ENCODE data around the gene EFCAB5.
"Not testable (repeated sequence)": the region's sequence is repeated elsewhere in the genome, so short reads cannot be mapped to it uniquely, and the experiment has no call there.

EFCAB5 gene

DNA sequence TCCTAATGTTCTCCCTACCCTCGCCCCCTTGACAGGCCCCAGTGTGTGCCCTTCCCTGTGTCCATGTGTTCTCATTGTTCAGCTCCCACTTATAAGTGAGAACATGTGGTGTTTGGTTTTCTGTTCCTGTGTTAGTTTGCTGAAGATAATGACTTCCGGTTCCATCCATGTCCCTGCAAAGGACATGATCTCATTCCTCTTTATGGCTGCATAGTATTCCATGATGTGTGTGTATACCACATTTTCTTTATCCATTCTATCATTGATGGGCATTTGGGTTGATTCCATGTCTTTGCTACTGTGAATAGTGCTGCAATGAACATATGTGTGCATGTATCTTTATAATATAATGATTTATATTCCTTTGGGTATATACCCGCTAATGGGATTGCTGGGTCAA is 146.0 kb downstream of the EFCAB5 start:
- H3K9me3 ChIP-seq (ENCODE audit: control insufficient read depth, insufficient read depth, low read length); H3K27me3 ChIP-seq (ENCODE audit: control insufficient read depth, insufficient read depth, low read length); H3K36me3 ChIP-seq (ENCODE audit: control insufficient read depth, insufficient read depth, low read length); H3K4me1 ChIP-seq (ENCODE audit: control insufficient read depth, insufficient read depth, low read length); H3K9ac ChIP-seq (ENCODE audit: low read depth, low read length); H3K4me3 ChIP-seq (ENCODE audit: low read depth, low read length): not testable (repeated sequence)

DNA sequence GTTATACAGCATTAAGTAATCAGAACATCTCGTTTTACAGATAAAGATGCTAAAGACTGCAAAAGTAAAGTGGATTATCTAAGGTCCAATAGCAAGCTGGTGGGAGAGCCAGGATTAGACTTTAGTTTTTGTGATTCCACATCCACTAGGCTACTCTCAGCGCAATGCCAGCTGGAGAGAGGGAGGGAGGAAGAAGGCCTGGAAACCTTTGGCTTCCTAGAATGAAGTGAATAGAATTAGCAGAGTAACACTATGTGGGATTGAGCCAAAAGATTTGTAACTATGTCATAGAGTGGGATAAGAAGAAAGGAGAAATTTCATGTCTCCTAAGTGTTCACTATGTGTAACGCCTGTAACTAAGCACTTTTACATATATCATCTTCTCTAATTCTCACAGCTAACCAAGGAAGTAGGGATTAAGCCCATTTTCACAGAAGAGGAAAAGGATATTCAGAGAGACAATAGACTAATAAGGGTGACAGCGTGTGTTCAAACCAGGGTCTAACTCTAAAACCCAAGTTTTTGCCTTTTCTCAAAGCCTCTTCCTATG is 149.8 kb downstream of the EFCAB5 start:
- Histone ChIP-seq H3K9ac (ENCODE audit: low read depth, low read length) (no peak overlapping the region), H3K36me3 (ENCODE audit: control insufficient read depth, insufficient read depth, low read length) (no peaks in the 10 kb centered on the region), H3K27me3 (ENCODE audit: control insufficient read depth, insufficient read depth, low read length) (no peaks in the 10 kb centered on the region), H3K9me3 (ENCODE audit: control insufficient read depth, insufficient read depth, low read length) (no peaks in the 10 kb centered on the region), H3K4me3 (ENCODE audit: low read depth, low read length) (no peak overlapping the region), H3K4me1 (ENCODE audit: control insufficient read depth, insufficient read depth, low read length) (no peaks in the 10 kb centered on the region)

DNA sequence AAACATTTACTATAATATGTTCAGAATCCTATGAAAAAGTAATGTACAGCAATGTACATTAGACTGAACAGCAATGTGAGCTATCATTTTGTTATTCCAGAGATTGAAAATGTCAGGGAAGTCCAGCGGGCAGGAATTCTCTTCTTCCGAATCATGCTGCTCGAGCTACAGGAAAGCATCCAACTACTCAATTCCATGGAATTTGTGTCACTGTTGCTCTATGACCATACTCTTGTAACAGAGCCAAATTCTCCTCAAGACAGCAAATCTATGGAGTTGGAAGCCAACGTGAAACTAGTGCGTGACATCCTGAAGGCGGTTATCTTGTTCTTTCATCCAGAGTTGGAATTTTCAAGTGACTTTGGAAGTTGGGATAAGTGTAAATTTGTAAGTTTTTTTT is 150.3 kb downstream of the EFCAB5 start:
- H3K4me3 ChIP-seq (ENCODE audit: low read depth, low read length), result no peak overlapping the region
- no peaks in the 10 kb centered on the region for H3K36me3 ChIP-seq (ENCODE audit: control insufficient read depth, insufficient read depth, low read length)
- no peaks in the 10 kb centered on the region for H3K27me3 ChIP-seq (ENCODE audit: control insufficient read depth, insufficient read depth, low read length)
- H3K9ac ChIP-seq (ENCODE audit: low read depth, low read length), result no peak overlapping the region
- no peaks in the 10 kb centered on the region for H3K4me1 ChIP-seq (ENCODE audit: control insufficient read depth, insufficient read depth, low read length)
- no peaks in the 10 kb centered on the region for H3K9me3 ChIP-seq (ENCODE audit: control insufficient read depth, insufficient read depth, low read length)

DNA sequence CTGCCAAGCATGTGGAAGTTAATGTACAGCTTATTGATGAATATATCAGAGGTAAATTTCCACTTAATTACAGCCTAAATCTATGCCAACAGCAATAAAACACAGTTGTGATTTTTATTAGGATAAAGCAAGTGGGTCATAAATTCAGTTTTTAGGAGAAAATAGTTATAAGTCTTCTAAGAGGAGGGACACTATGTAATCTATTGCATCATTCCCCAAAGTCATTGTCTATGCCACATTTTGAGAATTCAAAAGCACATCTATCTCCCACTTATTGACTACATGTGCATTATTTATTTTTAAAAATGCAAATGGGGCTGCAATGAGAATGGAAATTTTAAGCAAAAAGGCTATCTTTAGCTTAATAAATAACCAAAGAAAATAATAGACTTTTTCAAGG is 151.5 kb downstream of the EFCAB5 start:
- no peak overlapping the region for H3K9ac ChIP-seq (ENCODE audit: low read depth, low read length)
- H3K27me3 ChIP-seq (ENCODE audit: control insufficient read depth, insufficient read depth, low read length), result no peaks in the 10 kb centered on the region
- no peaks in the 10 kb centered on the region for H3K9me3 ChIP-seq (ENCODE audit: control insufficient read depth, insufficient read depth, low read length)
- H3K4me1 ChIP-seq (ENCODE audit: control insufficient read depth, insufficient read depth, low read length), result no peaks in the 10 kb centered on the region
- H3K36me3 ChIP-seq (ENCODE audit: control insufficient read depth, insufficient read depth, low read length), result no peaks in the 10 kb centered on the region
- H3K4me3 ChIP-seq (ENCODE audit: low read depth, low read length), result no peak overlapping the region

DNA sequence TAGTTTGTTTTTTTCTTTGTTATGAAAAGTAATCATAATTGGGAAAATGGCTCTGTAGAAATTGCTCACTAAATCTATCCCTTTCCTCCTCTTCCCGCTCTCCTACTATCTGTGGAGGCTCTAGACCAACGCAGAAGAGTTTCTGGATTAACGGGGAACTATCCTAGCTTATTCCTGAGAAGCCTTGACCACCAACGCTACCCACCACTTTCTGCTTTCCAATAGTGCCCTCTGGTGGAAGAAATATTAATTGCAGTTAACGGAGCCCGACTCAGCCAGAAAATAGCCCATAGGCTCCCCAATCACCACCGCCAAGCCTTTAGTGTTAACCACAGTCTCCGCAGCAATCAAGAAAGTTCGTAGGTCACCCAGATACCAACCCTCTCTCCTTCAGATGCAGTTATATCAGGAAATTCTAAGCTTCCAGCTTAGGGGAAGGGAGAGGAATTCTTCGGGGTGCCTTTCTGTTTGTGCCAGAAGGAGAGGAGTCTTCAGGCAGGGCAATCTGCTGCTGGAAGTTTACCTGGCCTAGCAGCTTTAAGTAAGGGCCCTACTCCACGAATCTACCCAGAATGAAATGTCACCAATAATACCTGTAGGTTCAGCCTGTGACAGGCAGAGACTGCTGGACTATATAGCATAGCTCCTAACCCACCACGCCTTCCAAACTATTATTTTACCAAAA is 152.2 kb downstream of the EFCAB5 start:
- no peaks in the 10 kb centered on the region for H3K9me3 ChIP-seq (ENCODE audit: control insufficient read depth, insufficient read depth, low read length)
- H3K27me3 ChIP-seq (ENCODE audit: control insufficient read depth, insufficient read depth, low read length), result no peaks in the 10 kb centered on the region
- H3K9ac ChIP-seq (ENCODE audit: low read depth, low read length), result no peak overlapping the region
- no peaks in the 10 kb centered on the region for H3K36me3 ChIP-seq (ENCODE audit: control insufficient read depth, insufficient read depth, low read length)
- no peaks in the 10 kb centered on the region for H3K4me1 ChIP-seq (ENCODE audit: control insufficient read depth, insufficient read depth, low read length)
- no peak overlapping the region for H3K4me3 ChIP-seq (ENCODE audit: low read depth, low read length)

DNA sequence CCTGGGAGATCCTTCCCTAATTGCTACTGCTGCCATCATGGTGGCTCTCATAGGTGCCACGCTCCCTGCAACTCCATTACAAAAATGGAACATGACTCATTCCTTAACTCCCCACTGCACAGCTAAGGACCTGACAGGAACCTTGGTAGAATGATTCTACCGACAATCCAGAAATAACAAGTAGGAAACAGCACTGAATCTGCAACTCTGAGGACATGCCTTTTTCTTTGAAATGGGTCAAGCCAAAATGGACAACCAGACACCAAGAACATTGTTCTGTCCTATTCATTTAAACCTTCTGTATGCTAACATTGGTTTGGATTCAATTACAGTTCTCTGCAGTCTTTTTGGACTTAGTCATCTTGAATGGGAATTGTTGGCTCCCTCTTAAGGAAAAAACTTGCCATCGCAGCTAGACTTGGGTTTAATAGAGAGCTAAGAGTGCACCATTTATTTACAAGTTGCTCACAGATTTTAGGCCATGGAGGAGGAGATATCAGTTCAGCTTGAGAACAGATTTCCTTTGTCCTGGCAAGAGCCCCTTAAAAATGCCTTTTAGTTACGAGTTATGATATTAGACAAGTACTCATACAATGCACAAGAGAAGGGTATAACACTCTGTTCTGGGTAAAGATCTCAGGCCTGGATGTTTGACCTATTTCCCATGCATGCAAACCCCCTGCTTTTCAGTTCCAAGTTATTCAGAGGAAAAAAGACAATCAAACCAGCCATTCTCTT is 154.2 kb downstream of the EFCAB5 start:
- Histone ChIP-seq H3K4me3 (ENCODE audit: low read depth, low read length) (no peak overlapping the region), H3K4me1 (ENCODE audit: control insufficient read depth, insufficient read depth, low read length) (no peaks in the 10 kb centered on the region), H3K27me3 (ENCODE audit: control insufficient read depth, insufficient read depth, low read length) (no peaks in the 10 kb centered on the region), H3K9me3 (ENCODE audit: control insufficient read depth, insufficient read depth, low read length) (no peaks in the 10 kb centered on the region), H3K36me3 (ENCODE audit: control insufficient read depth, insufficient read depth, low read length) (no peaks in the 10 kb centered on the region), H3K9ac (ENCODE audit: low read depth, low read length) (no peak overlapping the region)

DNA sequence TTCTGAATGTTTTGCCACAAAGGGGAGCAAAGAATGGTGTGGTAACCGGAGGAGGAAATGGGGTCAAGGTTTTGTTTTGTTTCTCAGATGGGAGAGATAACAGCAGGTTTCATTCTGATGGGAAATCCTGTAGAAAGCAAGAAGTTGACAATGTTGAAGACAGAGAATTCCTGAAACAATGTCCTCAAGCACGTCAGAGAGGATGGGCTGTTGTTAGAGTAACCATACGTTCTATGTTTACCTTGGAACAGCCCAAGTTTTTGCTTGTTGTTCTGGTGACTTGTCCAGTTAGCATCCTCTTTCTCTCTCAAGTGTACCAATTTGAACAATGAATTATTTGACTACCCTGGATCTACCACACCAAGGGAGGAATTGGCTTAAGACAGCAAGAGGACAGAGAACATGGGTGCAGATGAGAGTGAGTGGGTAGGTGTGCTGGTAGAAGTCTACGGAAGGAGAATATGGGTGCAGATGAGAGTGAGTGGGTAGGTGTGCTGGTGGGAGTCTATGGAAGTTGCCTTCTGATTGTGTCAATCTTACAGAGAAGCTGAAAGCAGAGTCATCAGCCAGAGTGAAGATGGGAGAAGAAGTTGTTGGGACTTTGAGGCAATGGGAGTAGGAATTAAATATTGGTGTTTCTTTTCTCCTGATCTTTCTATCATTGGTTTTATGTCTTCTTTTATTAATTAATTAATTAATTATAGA is 160.4 kb downstream of the EFCAB5 start:
- H3K9ac ChIP-seq (ENCODE audit: low read depth, low read length), result no peak overlapping the region
- H3K36me3 ChIP-seq (ENCODE audit: control insufficient read depth, insufficient read depth, low read length), result no peaks in the 10 kb centered on the region
- H3K9me3 ChIP-seq (ENCODE audit: control insufficient read depth, insufficient read depth, low read length), result no peaks in the 10 kb centered on the region
- no peaks in the 10 kb centered on the region for H3K4me1 ChIP-seq (ENCODE audit: control insufficient read depth, insufficient read depth, low read length)
- no peaks in the 10 kb centered on the region for H3K27me3 ChIP-seq (ENCODE audit: control insufficient read depth, insufficient read depth, low read length)
- no peak overlapping the region for H3K4me3 ChIP-seq (ENCODE audit: low read depth, low read length)

DNA sequence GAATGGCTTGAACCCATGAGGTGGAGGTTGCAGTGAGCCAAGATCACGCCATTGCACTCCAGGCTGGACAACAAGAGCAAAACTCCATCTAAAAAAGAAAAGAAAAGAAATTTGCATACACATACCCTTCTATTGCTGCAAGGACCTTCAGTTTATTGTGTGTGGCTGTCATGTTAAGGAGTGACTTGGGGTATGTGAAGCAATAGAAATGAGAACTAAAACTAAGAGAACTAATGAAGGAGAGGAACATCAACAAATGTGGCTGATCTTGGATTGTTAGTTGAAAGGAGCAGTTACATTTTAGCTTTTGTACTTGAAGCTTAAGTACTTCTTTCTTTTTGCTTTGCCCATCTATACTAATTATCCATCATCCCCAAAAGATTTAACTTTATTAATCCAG is 162.5 kb downstream of the EFCAB5 start:
- Histone ChIP-seq H3K4me3 (ENCODE audit: low read depth, low read length) (no peak overlapping the region), H3K27me3 (ENCODE audit: control insufficient read depth, insufficient read depth, low read length) (no peaks in the 10 kb centered on the region), H3K36me3 (ENCODE audit: control insufficient read depth, insufficient read depth, low read length) (no peaks in the 10 kb centered on the region), H3K9me3 (ENCODE audit: control insufficient read depth, insufficient read depth, low read length) (no peaks in the 10 kb centered on the region), H3K4me1 (ENCODE audit: control insufficient read depth, insufficient read depth, low read length) (no peaks in the 10 kb centered on the region), H3K9ac (ENCODE audit: low read depth, low read length) (no peak overlapping the region)

DNA sequence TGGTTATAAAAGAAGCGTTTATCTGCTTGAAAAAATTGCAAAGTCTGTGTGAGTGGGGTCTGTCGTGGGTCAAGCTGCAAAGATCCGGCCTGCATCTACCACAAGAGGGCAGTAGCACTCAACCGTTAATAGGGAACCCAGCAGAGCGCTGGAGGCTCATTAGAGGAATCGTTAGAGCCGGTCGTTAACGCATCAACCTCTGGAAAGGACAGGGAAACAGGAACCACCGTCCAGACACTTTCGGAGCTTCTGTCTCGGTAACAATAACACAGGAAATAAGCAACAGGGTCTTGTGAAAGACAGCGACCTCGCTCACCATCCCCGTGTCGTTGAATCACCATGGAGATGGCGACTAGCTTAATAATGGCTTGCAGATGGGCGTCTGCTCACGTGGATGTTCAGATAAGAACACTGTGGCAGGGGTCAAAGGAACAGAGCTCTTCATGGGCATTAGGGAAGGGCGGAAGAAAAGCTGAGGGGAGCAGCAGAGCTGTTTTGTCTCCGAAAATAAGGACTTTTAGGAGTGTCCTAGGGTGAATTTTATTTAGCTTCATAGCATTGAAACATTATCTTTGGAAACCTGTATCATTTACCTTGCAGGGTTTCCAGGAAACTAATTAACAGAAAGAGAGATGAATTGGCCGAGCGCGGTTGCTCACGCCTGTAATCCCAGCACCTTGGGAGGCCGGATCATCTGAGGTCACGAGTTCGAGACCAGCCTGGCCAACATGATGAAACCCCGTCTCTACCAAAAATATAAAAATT is 163.3 kb downstream of the EFCAB5 start:
- Histone ChIP-seq H3K9ac (ENCODE audit: low read depth, low read length) (no peak overlapping the region), H3K27me3 (ENCODE audit: control insufficient read depth, insufficient read depth, low read length) (no peaks in the 10 kb centered on the region), H3K36me3 (ENCODE audit: control insufficient read depth, insufficient read depth, low read length) (no peaks in the 10 kb centered on the region), H3K4me3 (ENCODE audit: low read depth, low read length) (peak overlapping the region; percentile 66), H3K9me3 (ENCODE audit: control insufficient read depth, insufficient read depth, low read length) (no peaks in the 10 kb centered on the region), H3K4me1 (ENCODE audit: control insufficient read depth, insufficient read depth, low read length) (no peaks in the 10 kb centered on the region)

DNA sequence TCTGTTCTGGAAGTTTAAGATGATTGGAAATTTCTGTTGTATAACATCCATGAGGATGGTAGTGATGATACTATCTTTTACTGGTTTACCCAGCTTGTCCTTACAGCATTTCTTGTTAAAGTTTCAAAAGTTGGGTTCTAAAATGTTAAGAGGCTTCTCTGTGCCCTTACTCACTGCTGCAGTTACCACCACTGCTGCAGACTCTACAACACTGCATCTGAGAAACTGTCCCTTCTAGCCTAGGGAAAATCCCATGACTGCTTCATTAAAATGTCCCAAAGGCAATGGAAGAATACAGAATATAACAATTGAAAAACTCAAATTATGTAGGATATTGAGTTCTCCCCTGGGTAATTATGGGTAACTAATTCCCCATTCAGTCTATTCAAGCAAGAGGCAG is 171.4 kb downstream of the EFCAB5 start:
- Histone ChIP-seq H3K4me3 (ENCODE audit: low read depth, low read length) (no peak overlapping the region), H3K9me3 (ENCODE audit: control insufficient read depth, insufficient read depth, low read length) (no peaks in the 10 kb centered on the region), H3K27me3 (ENCODE audit: control insufficient read depth, insufficient read depth, low read length) (no peaks in the 10 kb centered on the region), H3K4me1 (ENCODE audit: control insufficient read depth, insufficient read depth, low read length) (no peaks in the 10 kb centered on the region), H3K9ac (ENCODE audit: low read depth, low read length) (no peak overlapping the region), H3K36me3 (ENCODE audit: control insufficient read depth, insufficient read depth, low read length) (no peaks in the 10 kb centered on the region)

DNA sequence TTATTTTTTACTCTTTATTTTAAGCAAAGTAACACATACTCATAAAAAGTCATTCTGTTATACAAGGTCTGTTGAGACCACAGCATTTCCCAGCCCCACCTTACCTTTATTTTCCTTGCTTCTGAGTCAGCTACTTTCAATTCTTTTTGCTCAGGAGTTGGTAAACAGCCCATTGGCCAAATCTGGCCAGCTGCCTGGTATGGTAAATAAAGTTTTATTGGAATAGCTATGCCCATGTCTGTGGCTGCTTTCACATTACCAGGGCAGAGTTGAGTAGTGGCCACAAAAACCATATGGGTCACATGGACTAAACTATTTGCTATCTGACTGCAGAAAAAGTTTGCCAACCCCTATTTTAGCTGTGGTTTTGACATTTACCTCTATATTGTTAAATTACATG is 171.8 kb downstream of the EFCAB5 start:
- H3K27me3 ChIP-seq (ENCODE audit: control insufficient read depth, insufficient read depth, low read length), result no peaks in the 10 kb centered on the region
- peaks cover 2% of the 10 kb centered on the region for H3K4me1 ChIP-seq (ENCODE audit: control insufficient read depth, insufficient read depth, low read length)
- H3K9me3 ChIP-seq (ENCODE audit: control insufficient read depth, insufficient read depth, low read length), result no peaks in the 10 kb centered on the region
- H3K36me3 ChIP-seq (ENCODE audit: control insufficient read depth, insufficient read depth, low read length), result no peaks in the 10 kb centered on the region
- no peak overlapping the region for H3K4me3 ChIP-seq (ENCODE audit: low read depth, low read length)
- H3K9ac ChIP-seq (ENCODE audit: low read depth, low read length), result no peak overlapping the region
